ENCODE results near the gene PGPEP1. TPM values are rescaled to one million over a fixed set of nuclear protein-coding genes. Genes with fewer than 3 reads are reported as not detected.

The PGPEP1 gene
- total RNA-seq, 1 donor, result 27.2 TPM

DNA sequence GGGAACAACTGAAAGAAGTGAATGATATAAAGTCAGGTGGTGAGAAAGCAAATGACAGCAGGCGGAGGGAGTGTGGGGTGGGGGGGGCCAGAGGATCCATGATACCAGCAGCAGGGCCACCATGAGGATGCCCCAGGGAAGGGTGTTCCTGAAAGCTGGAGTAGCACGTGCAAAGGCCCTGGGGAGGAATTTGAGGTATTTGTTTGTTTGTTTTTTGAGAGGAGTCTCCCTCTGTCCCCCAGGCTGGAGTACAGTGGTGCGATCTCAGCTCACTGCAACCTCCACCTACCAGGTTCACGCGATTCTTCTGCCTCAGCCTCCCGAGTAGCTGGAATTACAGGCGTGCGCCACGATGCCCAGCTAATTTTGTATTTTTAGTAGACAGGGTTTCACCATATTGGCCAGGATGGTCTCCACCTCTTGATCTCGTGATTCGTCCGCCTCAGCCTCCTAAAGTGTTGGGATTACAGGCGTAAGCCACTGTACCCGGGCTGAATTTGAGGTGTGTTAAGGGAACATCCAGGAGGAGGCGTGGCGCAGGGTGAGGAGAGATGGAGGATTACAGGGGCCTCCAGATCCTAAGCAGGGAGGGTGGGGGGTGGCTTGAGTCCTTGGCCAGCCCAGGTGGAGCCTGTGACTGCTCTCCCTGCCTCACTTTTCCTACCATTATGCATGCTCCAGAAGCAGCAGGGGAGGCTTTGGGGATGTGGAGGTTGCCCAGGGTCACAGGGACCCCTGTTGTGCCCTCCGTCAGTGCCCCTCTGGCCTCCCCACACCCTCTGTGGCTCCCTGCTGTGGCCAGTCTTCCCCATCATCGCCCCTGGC lies 46.5 kb upstream of the PGPEP1 start:
- no peak overlapping the region for H3K4me3 ChIP-seq (ENCODE audit: low read depth, low read length)
- no peak for TF ChIP-seq CTCF (IDR thresholded peaks at IDR 0.05; ENCODE audit: insufficient read depth, low read length)
- DNase-seq (ENCODE audit: low read depth), result no peak

GRCh38 chr19:18294467-18294864 lies 45.9 kb upstream of the PGPEP1 start:
- DNase-seq (ENCODE audit: low read depth), result no peak
- no peak for TF ChIP-seq CTCF (IDR thresholded peaks at IDR 0.05; ENCODE audit: insufficient read depth, low read length)
- no peak overlapping the region for H3K4me3 ChIP-seq (ENCODE audit: low read depth, low read length)

GRCh38 chr19:18295034-18295451 lies 45.4 kb upstream of the PGPEP1 start:
- TF ChIP-seq CTCF (IDR thresholded peaks at IDR 0.05; ENCODE audit: insufficient read depth, low read length), result no peak
- DNase-seq (ENCODE audit: low read depth), result no peak

DNA sequence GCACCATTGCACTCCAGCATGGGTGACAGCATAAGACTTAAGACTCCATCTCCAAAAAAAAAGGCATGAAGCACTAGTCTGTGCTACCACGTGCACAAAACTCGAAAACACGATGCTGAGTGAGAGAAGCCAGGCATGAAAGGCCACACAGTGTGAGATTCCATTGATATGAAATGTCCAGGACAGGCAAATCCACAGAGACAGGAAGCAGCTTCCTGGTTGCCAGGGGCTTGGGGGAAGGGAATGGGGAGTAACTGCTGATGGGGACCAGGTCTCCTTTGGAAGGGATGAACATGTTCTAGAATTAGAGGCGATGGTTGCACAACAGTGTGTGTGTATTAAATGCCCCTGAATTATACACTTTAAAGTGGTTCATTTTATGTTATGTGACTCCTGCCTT lies 43.1 kb upstream of the PGPEP1 start:
- H3K4me3 ChIP-seq (ENCODE audit: low read depth, low read length), result no peak overlapping the region
- TF ChIP-seq CTCF (IDR thresholded peaks at IDR 0.05; ENCODE audit: insufficient read depth, low read length), result no peak
- no peak for DNase-seq (ENCODE audit: low read depth)

More at GRCh38 chr19:18295034-18295451, 45.4 kb upstream of the PGPEP1 start:
- H3K4me3 ChIP-seq (ENCODE audit: low read depth, low read length), result no peak overlapping the region

GRCh38 chr19:18298601-18299000 lies 41.8 kb upstream of the PGPEP1 start:
- DNase-seq (ENCODE audit: low read depth), result no peak
- no peak for TF ChIP-seq CTCF (IDR thresholded peaks at IDR 0.05; ENCODE audit: insufficient read depth, low read length)
- H3K4me3 ChIP-seq (ENCODE audit: low read depth, low read length), result no peak overlapping the region

- no peak for DNase-seq (ENCODE audit: low read depth)
- TF ChIP-seq CTCF (IDR thresholded peaks at IDR 0.05; ENCODE audit: insufficient read depth, low read length), result no peak
- no peak overlapping the region for H3K4me3 ChIP-seq (ENCODE audit: low read depth, low read length)
These were observed 40.7 kb upstream of the PGPEP1 start for GRCh38 chr19:18299654-18300053.
